Left lung (tissue), 10 donors: ENCODE results near the gene COL20A1. TPM values are rescaled to one million over a fixed set of nuclear protein-coding genes. Genes with fewer than 3 reads are reported as not detected.

Source experiments
- ATAC-seq: fragments of 200-7000 bp; cut with Tn5 transposase; one replicate; pipeline ENCODE4 v1.9.1; 2020; ENCODE audit warnings: moderate library complexity
- DNase-seq, 4 donors: peaks; one replicate each; pipeline ENCODE4 v3.0.0-alpha.2; 2013 to 2020
- H3K27ac ChIP-seq, 2 donors: fragments of 200-600 bp; sonication (generic) in 1 of 2; one replicate each; pipeline versions ENCODE4 v1.5.0 to v1.8.0; 2020 to 2021
- H3K27me3 ChIP-seq, 2 donors: fragments of 200-600 bp; sonication (generic) in 1 of 2; one replicate each; pipeline versions ENCODE4 v1.5.0 to v1.8.0; 2020 to 2021
- H3K36me3 ChIP-seq, 2 donors: fragments of 200-600 bp; sonication (generic) in 1 of 2; one replicate each; pipeline versions ENCODE4 v1.5.0 to v1.8.0; 2020 to 2021
- H3K4me1 ChIP-seq, 2 donors: fragments of 200-600 bp; one replicate each; pipeline ENCODE4 v1.8.0; 2021
- H3K4me3 ChIP-seq, 2 donors: fragments of 200-600 bp; sonication (generic) in 1 of 2; one replicate each; pipeline versions ENCODE4 v1.5.0 to v1.8.0; 2020 to 2021; ENCODE audit warnings: mild to moderate bottlenecking in 1 of 2
- H3K9me3 ChIP-seq, 2 donors: fragments of 200-600 bp; sonication (generic) in 1 of 2; one replicate each; pipeline versions ENCODE4 v1.5.0 to v1.8.0; 2020 to 2021
- CTCF ChIP-seq, 2 donors: fragments of 200-600 bp; sonication (generic) in 1 of 2; IDR thresholded peaks; one replicate each; pipeline versions ENCODE4 v1.5.0 to v1.8.0; 2021; ENCODE audit warnings: antibody characterized with exemption in 2 of 2
- intact Hi-C, 2 donors: fragments of 100-400 bp; cut with DNase I; formaldehyde crosslinking; loops; one replicate each; pipeline versions ENCODE4 v1.11.2 to v1.14.2; 2022
- polyA plus RNA-seq, 6 donors: library from polyadenylated mRNA; unstranded; fragments of 120-200 nt; gene quantifications; one replicate each; pipeline ENCODE4 v1.2.1, GENCODE V29; 2013; ENCODE audit not compliant: insufficient read length in 6 of 6
- total RNA-seq, 2 donors: library from RNA; stranded (reverse); fragmentation: NEBNext Ultra II Directional; extraction: Animal tissue kit (Norgen Biotek cat#: 25700); gene quantifications; one replicate each; pipeline ENCODE4 v1.2.1, GENCODE V29; 2021
- donor health status: DM: no; HTN: yes; CAD: no.
- donor health status: DM: no; HTN: no; CAD: no.

Gene COL20A1
- total and polyA plus RNA-seq, 8 donors, result 0.08 to 0.31 (median 0.24) TPM; not detected in 2

GRCh38 chr20:63313349-63314014 lies 20.5 kb downstream of the COL20A1 start:
- Histone ChIP-seq H3K4me3 (no peak overlapping the region), H3K4me1 (peaks cover 0 to 4% of the 10 kb centered on the region in 2 donors), H3K36me3 (no peaks in the 10 kb centered on the region), H3K27me3 (peaks cover 0 to 73% of the 10 kb centered on the region in 2 donors), H3K27ac (no peak overlapping the region), H3K9me3 (no peaks in the 10 kb centered on the region)
- intact Hi-C loops, result no loop called here
- ATAC-seq (no peak), DNase-seq (peak in 1 of 4 donors; percentile 76)
- TF ChIP-seq CTCF (IDR thresholded peaks at IDR 0.05), result no peak

- H3K27me3 ChIP-seq, result peaks cover 0 to 72% of the 10 kb centered on the region in 2 donors
- TF ChIP-seq CTCF (IDR thresholded peaks at IDR 0.05), result no peak
- intact Hi-C loops, result no loop called here
- ATAC-seq (no peak), DNase-seq (peak in 1 of 4 donors; percentile 64)
- H3K9me3 ChIP-seq, result no peaks in the 10 kb centered on the region
- H3K36me3 ChIP-seq, result no peaks in the 10 kb centered on the region
- no peak overlapping the region for H3K27ac ChIP-seq
- H3K4me3 ChIP-seq, result no peak overlapping the region
- H3K4me1 ChIP-seq, result peaks cover 0 to 4% of the 10 kb centered on the region in 2 donors
These were observed 21.1 kb downstream of the COL20A1 start for GRCh38 chr20:63314015-63314471.

- intact Hi-C loops, result no loop called here
- Histone ChIP-seq H3K4me1 (peaks cover 0 to 4% of the 10 kb centered on the region in 2 donors), H3K27me3 (peaks cover 0 to 72% of the 10 kb centered on the region in 2 donors), H3K36me3 (no peaks in the 10 kb centered on the region), H3K9me3 (no peaks in the 10 kb centered on the region), H3K4me3 (no peak overlapping the region), H3K27ac (no peak overlapping the region)
- TF ChIP-seq CTCF (IDR thresholded peaks at IDR 0.05), result no peak
- peak in 1 of 4 donors; percentile 61 for DNase-seq
- no peak for ATAC-seq
These were observed 21.7 kb downstream of the COL20A1 start for GRCh38 chr20:63314566-63315239.

GRCh38 chr20:63315240-63315689 lies 22.3 kb downstream of the COL20A1 start:
- Histone ChIP-seq H3K27me3 (peaks cover 0 to 73% of the 10 kb centered on the region in 2 donors), H3K36me3 (no peaks in the 10 kb centered on the region)
- peak in 1 of 4 donors; percentile 74 for DNase-seq

More at GRCh38 chr20:63315240-63315689, 22.3 kb downstream of the COL20A1 start:
- no peak for ATAC-seq
- Histone ChIP-seq H3K4me1 (peaks cover 0 to 4% of the 10 kb centered on the region in 2 donors), H3K27ac (no peak overlapping the region), H3K4me3 (no peak overlapping the region), H3K9me3 (no peaks in the 10 kb centered on the region)
- TF ChIP-seq CTCF (IDR thresholded peaks at IDR 0.05), result no peak
- intact Hi-C loops, result no loop called here
